Ishikawa (cell line): ENCODE measurements around the gene CLEC18A.

ENCODE experiments used
- CEBPB ChIP-seq: IDR thresholded peaks from 2 replicates; pipeline ENCODE4 v1.6.1; 2012
- CREB1 ChIP-seq: IDR thresholded peaks from 2 replicates; pipeline ENCODE4 v1.6.1; 2012; ENCODE audit warnings: low read depth
- EGR1 ChIP-seq: IDR thresholded peaks from 2 replicates; pipeline ENCODE4 v1.6.1; 2012
- EP300 ChIP-seq: IDR thresholded peaks from 2 replicates; pipeline ENCODE4 v1.6.1; 2012; ENCODE audit warnings: borderline replicate concordance
- FOXM1 ChIP-seq: IDR thresholded peaks from 2 replicates; pipeline ENCODE4 v1.6.1; 2012; ENCODE audit warnings: low read depth, borderline replicate concordance
- NFIC ChIP-seq: IDR thresholded peaks from 2 replicates; pipeline ENCODE4 v1.6.1; 2012
- RAD21 ChIP-seq: IDR thresholded peaks from 2 replicates; pipeline ENCODE4 v1.6.1; 2012; ENCODE audit warnings: low read depth
- REST ChIP-seq: IDR thresholded peaks from 2 replicates; pipeline ENCODE4 v1.6.1; 2012; ENCODE audit warnings: low read depth, mild to moderate bottlenecking
- TAF1 ChIP-seq: IDR thresholded peaks from 2 replicates; pipeline ENCODE4 v1.6.1; 2012; ENCODE audit warnings: low read depth, mild to moderate bottlenecking
- TCF12 ChIP-seq: IDR thresholded peaks from 2 replicates; pipeline ENCODE4 v1.6.1; 2012; ENCODE audit warnings: low read depth
- TEAD4 ChIP-seq: IDR thresholded peaks from 2 replicates; pipeline ENCODE4 v1.6.1; 2012
- YY1 ChIP-seq: IDR thresholded peaks from 2 replicates; pipeline ENCODE4 v1.6.1; 2012; ENCODE audit warnings: low read depth
- TF ChIP-seq, protein P1 (sequence below): IDR thresholded peaks from 2 replicates; pipeline ENCODE4 v1.6.1; 2012
- TF ChIP-seq, protein P2 (sequence below): IDR thresholded peaks from 2 replicates; pipeline ENCODE4 v1.6.1; 2012

DNA sequence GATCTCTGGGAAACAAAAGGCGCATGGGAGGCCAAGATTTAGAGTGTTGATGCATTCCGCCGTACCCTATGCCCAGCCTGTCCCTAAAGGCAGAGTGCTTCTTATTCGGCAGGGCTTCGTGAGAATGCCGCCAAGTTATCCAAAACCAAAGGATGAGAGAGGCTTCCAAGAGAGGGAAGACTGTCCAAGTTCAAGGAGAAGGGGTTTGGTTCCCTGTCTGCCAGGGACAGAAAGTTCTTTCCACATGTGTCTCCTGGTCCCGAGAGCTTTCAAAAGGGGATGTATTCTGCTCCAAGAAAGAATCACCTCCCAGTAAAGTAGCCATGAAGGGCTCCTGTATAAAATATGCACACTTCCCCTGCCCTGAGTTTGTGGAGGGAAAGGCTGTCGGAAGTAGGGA lies 42.1 kb upstream of the CLEC18A start:
- TF ChIP-seq REST (no peak), TAF1 (no peak), RAD21 (no peak), CEBPB (no peak), TEAD4 (no peak), EP300 (no peak), CREB1 (no peak), NFIC (no peak), EGR1 (no peak), FOXM1 (no peak), YY1 (no peak), TCF12 (no peak)
- TF ChIP-seq, protein P1, sequence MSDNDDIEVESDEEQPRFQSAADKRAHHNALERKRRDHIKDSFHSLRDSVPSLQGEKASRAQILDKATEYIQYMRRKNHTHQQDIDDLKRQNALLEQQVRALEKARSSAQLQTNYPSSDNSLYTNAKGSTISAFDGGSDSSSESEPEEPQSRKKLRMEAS: no peak
- TF ChIP-seq, protein P2, sequence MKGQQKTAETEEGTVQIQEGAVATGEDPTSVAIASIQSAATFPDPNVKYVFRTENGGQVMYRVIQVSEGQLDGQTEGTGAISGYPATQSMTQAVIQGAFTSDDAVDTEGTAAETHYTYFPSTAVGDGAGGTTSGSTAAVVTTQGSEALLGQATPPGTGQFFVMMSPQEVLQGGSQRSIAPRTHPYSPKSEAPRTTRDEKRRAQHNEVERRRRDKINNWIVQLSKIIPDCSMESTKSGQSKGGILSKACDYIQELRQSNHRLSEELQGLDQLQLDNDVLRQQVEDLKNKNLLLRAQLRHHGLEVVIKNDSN: no peak
